Measurements from ENCODE around the gene RAP1GAP2. TPM values are rescaled to one million over a fixed set of nuclear protein-coding genes. Genes with fewer than 3 reads are reported as not detected.
A peak's percentile ranks its signal among the peaks of the same experiment; 100 is the strongest.

The RAP1GAP2 gene
- total RNA-seq, 1 donor = 2.9 TPM

DNA sequence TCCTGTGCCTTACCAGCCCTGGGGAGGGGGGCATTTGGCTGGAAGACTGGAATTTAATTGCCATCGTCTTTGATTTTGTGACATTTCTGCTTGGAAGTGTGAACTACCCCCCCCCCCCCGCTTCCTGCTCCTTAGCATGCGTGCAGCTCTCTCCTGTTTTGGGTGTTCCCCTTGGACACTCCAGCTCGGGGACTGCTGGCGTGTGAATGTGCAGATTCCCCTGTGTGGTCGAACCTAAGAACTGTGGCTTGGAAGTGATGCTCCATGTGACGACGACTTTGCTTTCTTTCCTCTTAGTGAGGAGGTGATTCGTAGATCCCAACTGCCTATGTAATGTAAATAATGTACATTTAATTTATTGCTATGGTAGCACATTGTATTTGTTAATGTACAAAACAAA is 241.0 kb downstream of the RAP1GAP2 start:
- Histone ChIP-seq H3K9me3 (ENCODE audit: low read depth, low read length) (no peaks in the 10 kb centered on the region), H4K20me1 (ENCODE audit: insufficient read depth, low read length) (no peaks in the 10 kb centered on the region), H2AFZ (ENCODE audit: low read length) (no peak overlapping the region), H3K27ac (ENCODE audit: low read depth, low read length) (no peak overlapping the region), H3K4me2 (ENCODE audit: insufficient read depth, low read length) (no peak overlapping the region), H3K4me1 (ENCODE audit: insufficient read depth, low read length) (no peaks in the 10 kb centered on the region), H3K79me2 (ENCODE audit: insufficient read depth, low read length) (no peaks in the 10 kb centered on the region), H3K4me3 (ENCODE audit: insufficient read depth, low read length) (no peak overlapping the region), H3K27me3 (ENCODE audit: insufficient read depth, low read length) (no peaks in the 10 kb centered on the region), H3K36me3 (ENCODE audit: insufficient read depth, low read length) (no peaks in the 10 kb centered on the region)
- TF ChIP-seq, protein P1, sequence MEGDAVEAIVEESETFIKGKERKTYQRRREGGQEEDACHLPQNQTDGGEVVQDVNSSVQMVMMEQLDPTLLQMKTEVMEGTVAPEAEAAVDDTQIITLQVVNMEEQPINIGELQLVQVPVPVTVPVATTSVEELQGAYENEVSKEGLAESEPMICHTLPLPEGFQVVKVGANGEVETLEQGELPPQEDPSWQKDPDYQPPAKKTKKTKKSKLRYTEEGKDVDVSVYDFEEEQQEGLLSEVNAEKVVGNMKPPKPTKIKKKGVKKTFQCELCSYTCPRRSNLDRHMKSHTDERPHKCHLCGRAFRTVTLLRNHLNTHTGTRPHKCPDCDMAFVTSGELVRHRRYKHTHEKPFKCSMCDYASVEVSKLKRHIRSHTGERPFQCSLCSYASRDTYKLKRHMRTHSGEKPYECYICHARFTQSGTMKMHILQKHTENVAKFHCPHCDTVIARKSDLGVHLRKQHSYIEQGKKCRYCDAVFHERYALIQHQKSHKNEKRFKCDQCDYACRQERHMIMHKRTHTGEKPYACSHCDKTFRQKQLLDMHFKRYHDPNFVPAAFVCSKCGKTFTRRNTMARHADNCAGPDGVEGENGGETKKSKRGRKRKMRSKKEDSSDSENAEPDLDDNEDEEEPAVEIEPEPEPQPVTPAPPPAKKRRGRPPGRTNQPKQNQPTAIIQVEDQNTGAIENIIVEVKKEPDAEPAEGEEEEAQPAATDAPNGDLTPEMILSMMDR (IDR thresholded peaks at IDR 0.05; ENCODE audit: extremely low read depth, low read depth, low read length) = no peak
- peak; percentile 78 for DNase-seq (ENCODE audit: insufficient read length, low spot score, missing footprints)

DNA sequence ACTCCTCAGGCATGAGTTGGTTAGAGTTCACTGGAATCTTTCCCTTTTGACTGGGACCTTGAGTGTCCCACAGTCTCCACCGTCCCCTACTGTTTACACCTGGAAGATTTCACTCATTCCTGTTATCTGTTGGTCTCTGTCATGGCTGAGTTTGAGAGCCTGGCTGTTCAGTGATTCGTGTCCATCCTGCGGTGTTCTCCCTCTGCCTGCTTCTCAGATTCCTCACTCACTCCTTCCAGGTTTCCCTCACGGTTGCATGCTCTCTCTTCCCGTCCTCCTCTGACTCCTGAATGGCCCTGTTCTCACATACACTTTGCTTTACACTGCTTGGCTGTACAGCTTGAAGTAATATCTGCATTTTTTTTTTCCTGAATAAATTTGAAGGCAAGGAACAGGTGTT is 242.7 kb downstream of the RAP1GAP2 start:
- Histone ChIP-seq H3K27ac (ENCODE audit: low read depth, low read length) (no peak overlapping the region), H2AFZ (ENCODE audit: low read length) (no peak overlapping the region), H4K20me1 (ENCODE audit: insufficient read depth, low read length) (no peaks in the 10 kb centered on the region), H3K79me2 (ENCODE audit: insufficient read depth, low read length) (no peaks in the 10 kb centered on the region), H3K27me3 (ENCODE audit: insufficient read depth, low read length) (no peaks in the 10 kb centered on the region), H3K4me3 (ENCODE audit: insufficient read depth, low read length) (no peak overlapping the region), H3K4me1 (ENCODE audit: insufficient read depth, low read length) (no peaks in the 10 kb centered on the region), H3K4me2 (ENCODE audit: insufficient read depth, low read length) (no peak overlapping the region), H3K9me3 (ENCODE audit: low read depth, low read length) (peaks cover 2% of the 10 kb centered on the region), H3K36me3 (ENCODE audit: insufficient read depth, low read length) (no peaks in the 10 kb centered on the region)
- TF ChIP-seq, protein P1 (IDR thresholded peaks at IDR 0.05; ENCODE audit: extremely low read depth, low read depth, low read length) = no peak
- no peak for DNase-seq (ENCODE audit: insufficient read length, low spot score, missing footprints)

DNA sequence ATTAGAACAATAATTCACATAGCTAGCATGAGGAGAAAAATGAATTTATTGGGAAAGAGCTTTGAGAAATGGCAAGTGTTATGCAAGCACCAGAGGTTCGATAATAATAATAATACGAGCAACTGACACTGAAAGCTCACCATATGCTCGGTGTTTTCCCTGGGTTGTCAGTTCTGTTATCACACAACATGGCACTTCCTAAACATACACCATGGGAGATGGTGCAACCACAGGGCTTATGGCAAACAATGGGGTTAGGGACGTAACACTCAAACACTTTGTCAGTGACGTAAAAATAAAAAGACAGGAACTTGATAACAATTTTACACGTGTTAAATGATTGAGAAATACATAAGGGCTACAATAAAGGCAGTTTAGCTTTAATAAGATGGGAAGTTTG is 243.5 kb downstream of the RAP1GAP2 start:
- Histone ChIP-seq H3K4me1 (ENCODE audit: insufficient read depth, low read length) (no peaks in the 10 kb centered on the region), H2AFZ (ENCODE audit: low read length) (no peak overlapping the region), H3K9me3 (ENCODE audit: low read depth, low read length) (peaks cover 3% of the 10 kb centered on the region), H3K4me2 (ENCODE audit: insufficient read depth, low read length) (no peak overlapping the region), H4K20me1 (ENCODE audit: insufficient read depth, low read length) (no peaks in the 10 kb centered on the region), H3K36me3 (ENCODE audit: insufficient read depth, low read length) (no peaks in the 10 kb centered on the region), H3K4me3 (ENCODE audit: insufficient read depth, low read length) (no peak overlapping the region), H3K27me3 (ENCODE audit: insufficient read depth, low read length) (no peaks in the 10 kb centered on the region), H3K27ac (ENCODE audit: low read depth, low read length) (no peak overlapping the region), H3K79me2 (ENCODE audit: insufficient read depth, low read length) (no peaks in the 10 kb centered on the region)
- no peak for DNase-seq (ENCODE audit: insufficient read length, low spot score, missing footprints)
- TF ChIP-seq, protein P1 (IDR thresholded peaks at IDR 0.05; ENCODE audit: extremely low read depth, low read depth, low read length) = no peak

DNA sequence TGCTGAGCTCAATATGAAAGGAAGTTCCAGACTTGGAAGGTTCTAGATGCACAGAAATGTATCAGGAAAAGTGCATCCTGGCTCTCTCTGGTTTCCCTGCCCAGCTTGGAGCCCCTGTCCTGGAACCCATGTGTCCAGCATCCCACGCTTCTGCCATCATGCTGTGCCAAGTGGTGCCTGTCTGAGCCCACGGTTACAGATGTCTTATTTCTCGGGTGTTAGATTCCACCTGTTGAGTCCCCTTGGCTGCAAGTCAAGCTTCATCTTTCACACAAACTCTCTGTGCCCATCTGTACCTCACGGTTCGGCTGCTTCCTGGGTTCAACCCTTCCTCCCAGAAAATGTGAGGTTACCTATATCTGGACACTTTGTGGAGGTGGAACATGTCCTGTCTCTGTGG is 244.6 kb downstream of the RAP1GAP2 start:
- Histone ChIP-seq H4K20me1 (ENCODE audit: insufficient read depth, low read length) (no peaks in the 10 kb centered on the region), H3K27ac (ENCODE audit: low read depth, low read length) (no peak overlapping the region), H3K79me2 (ENCODE audit: insufficient read depth, low read length) (no peaks in the 10 kb centered on the region), H3K9me3 (ENCODE audit: low read depth, low read length) (peaks cover 3% of the 10 kb centered on the region), H3K4me1 (ENCODE audit: insufficient read depth, low read length) (no peaks in the 10 kb centered on the region), H3K27me3 (ENCODE audit: insufficient read depth, low read length) (no peaks in the 10 kb centered on the region), H3K4me3 (ENCODE audit: insufficient read depth, low read length) (no peak overlapping the region), H2AFZ (ENCODE audit: low read length) (no peak overlapping the region), H3K4me2 (ENCODE audit: insufficient read depth, low read length) (no peak overlapping the region), H3K36me3 (ENCODE audit: insufficient read depth, low read length) (no peaks in the 10 kb centered on the region)
- DNase-seq (ENCODE audit: insufficient read length, low spot score, missing footprints) = no peak
- TF ChIP-seq, protein P1 (IDR thresholded peaks at IDR 0.05; ENCODE audit: extremely low read depth, low read depth, low read length) = no peak
